Trophoblast cell (in vitro differentiated cells and primary cell): ENCODE results near the gene JUP.

Experiments
- DNase-seq, 2 donors: peaks; one replicate each; pipeline ENCODE4 v3.0.0-alpha.2; 2016
- H2AFZ ChIP-seq: 2 replicates; pipeline ENCODE4 v1.6.1; 2013; ENCODE audit warnings: low read length, moderate library complexity, mild to moderate bottlenecking; ENCODE audit not compliant: insufficient read depth, poor library complexity
- H2AK5ac ChIP-seq: 2 replicates; pipeline ENCODE4 v1.6.1; 2013; ENCODE audit warnings: mild to moderate bottlenecking, low read length
- H2BK120ac ChIP-seq: 2 replicates; pipeline ENCODE4 v1.6.1; 2013; ENCODE audit warnings: low read length, mild to moderate bottlenecking, moderate library complexity; ENCODE audit not compliant: insufficient read depth, poor library complexity
- H2BK12ac ChIP-seq: 2 replicates; pipeline ENCODE4 v1.6.1; 2013; ENCODE audit warnings: mild to moderate bottlenecking, low read length, moderate library complexity
- H2BK5ac ChIP-seq: 2 replicates; pipeline ENCODE4 v1.6.1; 2013; ENCODE audit warnings: low read length, low read depth, moderate library complexity, mild to moderate bottlenecking; ENCODE audit not compliant: poor library complexity
- H3K14ac ChIP-seq: 2 replicates; pipeline ENCODE4 v1.6.1; 2013; ENCODE audit warnings: mild to moderate bottlenecking, low read length
- H3K18ac ChIP-seq: 2 replicates; pipeline ENCODE4 v1.6.1; 2013; ENCODE audit warnings: mild to moderate bottlenecking, low read length
- H3K23ac ChIP-seq: 2 replicates; pipeline ENCODE4 v1.6.1; 2013; ENCODE audit warnings: low read length
- H3K27ac ChIP-seq: 2 replicates; pipeline ENCODE4 v1.5.1; 2013; ENCODE audit warnings: low read depth, mild to moderate bottlenecking, inconsistent platforms, low read length, moderate library complexity
- H3K27me3 ChIP-seq: 2 replicates; pipeline ENCODE4 v1.6.1; 2013; ENCODE audit warnings: inconsistent platforms, mild to moderate bottlenecking, low read length, moderate library complexity; ENCODE audit not compliant: insufficient read depth
- H3K36me3 ChIP-seq, 2 experiments: 1 replicate in 1 of 2; 2 replicates in 1 of 2; pipeline ENCODE4 v1.6.1; 2013; ENCODE audit warnings: low read length in 2 of 2, mild to moderate bottlenecking in 2 of 2, moderate library complexity in 1 of 2; ENCODE audit not compliant: insufficient read depth in 2 of 2, control insufficient read depth in 1 of 2
- H3K4ac ChIP-seq: 2 replicates; pipeline ENCODE4 v1.6.1; 2013; ENCODE audit warnings: low read depth, mild to moderate bottlenecking, low read length, moderate library complexity
- H3K4me1 ChIP-seq, 2 experiments: 1 replicate in 1 of 2; 2 replicates in 1 of 2; pipeline ENCODE4 v1.6.1; 2013; ENCODE audit warnings: low read length in 2 of 2, mild to moderate bottlenecking in 2 of 2, moderate library complexity in 1 of 2; ENCODE audit not compliant: insufficient read depth in 2 of 2, control insufficient read depth in 1 of 2
- H3K4me2 ChIP-seq: 2 replicates; pipeline ENCODE4 v1.6.1; 2013; ENCODE audit warnings: inconsistent platforms, mild to moderate bottlenecking, low read length, moderate library complexity
- H3K4me3 ChIP-seq: 2 replicates; pipeline ENCODE4 v1.5.1; 2013; ENCODE audit warnings: mild to moderate bottlenecking, low read depth, low read length, inconsistent platforms
- H3K79me1 ChIP-seq: one replicate; pipeline ENCODE4 v1.6.1; 2013; ENCODE audit warnings: low read length
- H3K79me2 ChIP-seq: 2 replicates; pipeline ENCODE4 v1.6.1; 2013; ENCODE audit warnings: low read length, mild to moderate bottlenecking; ENCODE audit not compliant: control insufficient read depth, insufficient read depth, poor library complexity
- H3K9ac ChIP-seq: 2 replicates; pipeline ENCODE4 v1.6.1; 2013; ENCODE audit warnings: mild to moderate bottlenecking, low read length
- H3K9me3 ChIP-seq: 2 replicates; pipeline ENCODE4 v1.6.1; 2013; ENCODE audit warnings: low read depth, mild to moderate bottlenecking, control low read depth, inconsistent platforms, low read length; ENCODE audit not compliant: insufficient read depth
- H4K12ac ChIP-seq: 2 replicates; pipeline ENCODE4 v1.6.1; 2013; ENCODE audit warnings: low read depth, mild to moderate bottlenecking, low read length, moderate library complexity
- H4K8ac ChIP-seq: 2 replicates; pipeline ENCODE4 v1.6.1; 2013; ENCODE audit warnings: low read depth, mild to moderate bottlenecking, low read length, moderate library complexity
- H4K91ac ChIP-seq: one replicate; pipeline ENCODE4 v1.6.1; 2013; ENCODE audit warnings: low read depth, mild to moderate bottlenecking, low read length, moderate library complexity
- WGBS: extraction: QIAGEN DNeasy Blood & Tissue Kit; methylation state at CpG from one replicate; pipeline ENCODE4 v1.1.7; 2013; ENCODE audit warnings: missing lambda C conversion rate; ENCODE audit not compliant: insufficient read length, insufficient coverage; ENCODE audit errors: extremely low coverage; 5-methylcytosine and 5-hydroxymethylcytosine counted together

The JUP gene

GRCh38 chr17:41754066-41754465 lies 32.4 kb downstream of the JUP start:
- no peak overlapping the region for H3K27ac ChIP-seq
- no peaks in the 10 kb centered on the region for H3K79me2 ChIP-seq
- H3K23ac ChIP-seq, result no peak overlapping the region
- no peak overlapping the region for H4K91ac ChIP-seq
- H3K4me1 ChIP-seq, result peaks cover 0 to 2% of the 10 kb centered on the region in 2 experiments
- H3K9me3 ChIP-seq, result peaks cover 4% of the 10 kb centered on the region
- no peak overlapping the region for H3K9ac ChIP-seq
- no peaks in the 10 kb centered on the region for H3K27me3 ChIP-seq
- H2AK5ac ChIP-seq, result no peak overlapping the region
- peaks cover 59 to 60% of the 10 kb centered on the region in 2 experiments for H3K36me3 ChIP-seq
- no peak overlapping the region for H2BK12ac ChIP-seq
- no peak overlapping the region for H4K8ac ChIP-seq
- H4K12ac ChIP-seq, result no peak overlapping the region
- no peak overlapping the region for H3K4ac ChIP-seq
- no peak overlapping the region for H3K4me2 ChIP-seq
- no peak overlapping the region for H2BK120ac ChIP-seq
- no peak overlapping the region for H2AFZ ChIP-seq
- H3K79me1 ChIP-seq, result no peaks in the 10 kb centered on the region
- H3K14ac ChIP-seq, result no peak overlapping the region
- H3K4me3 ChIP-seq, result no peak overlapping the region
- WGBS, result no CpG with 5 or more reads among the region's 12 CpGs
- H2BK5ac ChIP-seq, result no peak overlapping the region
- DNase-seq, result no peak
- H3K18ac ChIP-seq, result no peak overlapping the region

GRCh38 chr17:41751288-41751687 lies 35.2 kb downstream of the JUP start:
- no peak for DNase-seq
- Histone ChIP-seq H3K4me3 (no peak overlapping the region), H2AFZ (no peak overlapping the region), H3K18ac (no peak overlapping the region), H4K12ac (no peak overlapping the region), H2BK5ac (no peak overlapping the region), H3K9ac (no peak overlapping the region), H3K79me2 (no peaks in the 10 kb centered on the region), H2AK5ac (no peak overlapping the region), H3K4me2 (no peak overlapping the region), H3K27me3 (no peaks in the 10 kb centered on the region), H3K9me3 (no peaks in the 10 kb centered on the region), H3K27ac (no peak overlapping the region), H2BK120ac (no peak overlapping the region), H3K79me1 (no peaks in the 10 kb centered on the region), H3K23ac (no peak overlapping the region), H3K4me1 (peaks cover 0 to 2% of the 10 kb centered on the region in 2 experiments), H2BK12ac (no peak overlapping the region), H3K36me3 (peaks cover 36 to 37% of the 10 kb centered on the region in 2 experiments), H4K91ac (no peak overlapping the region), H3K14ac (no peak overlapping the region), H3K4ac (no peak overlapping the region), H4K8ac (no peak overlapping the region)
- no CpG with 5 or more reads among the region's 3 CpGs for WGBS

DNA sequence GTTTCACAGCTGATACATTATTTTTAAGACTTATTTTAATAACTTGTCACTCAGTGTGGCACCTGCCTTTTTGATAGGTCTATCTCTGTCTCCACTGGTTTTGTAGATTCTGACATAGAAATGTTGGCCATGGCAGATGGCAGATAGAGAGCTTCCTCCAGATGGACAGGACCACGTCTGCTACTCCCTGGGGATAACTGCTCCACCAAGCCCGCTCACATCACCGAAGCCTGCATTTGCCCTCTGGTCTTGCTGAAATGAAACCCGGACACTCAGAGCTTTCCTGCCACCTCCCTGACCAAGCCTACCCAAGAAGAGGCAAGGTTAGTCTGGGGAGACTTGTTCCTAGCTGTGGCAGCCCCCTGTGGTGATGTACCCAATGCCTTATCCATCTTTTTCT lies 35.6 kb downstream of the JUP start:
- no peak overlapping the region for H4K91ac ChIP-seq
- no peak overlapping the region for H4K8ac ChIP-seq
- H3K14ac ChIP-seq, result no peak overlapping the region
- H3K23ac ChIP-seq, result no peak overlapping the region
- peaks cover 31 to 33% of the 10 kb centered on the region in 2 experiments for H3K36me3 ChIP-seq
- no CpG with 5 or more reads among the region's 4 CpGs for WGBS
- no peak overlapping the region for H2BK12ac ChIP-seq
- no peak overlapping the region for H3K4me2 ChIP-seq
- no peak overlapping the region for H2AK5ac ChIP-seq
- H2AFZ ChIP-seq, result no peak overlapping the region
- no peak overlapping the region for H3K18ac ChIP-seq
- H3K4me3 ChIP-seq, result no peak overlapping the region
- no peak overlapping the region for H3K4ac ChIP-seq
- H2BK120ac ChIP-seq, result no peak overlapping the region
- H3K9me3 ChIP-seq, result no peaks in the 10 kb centered on the region
- DNase-seq, result no peak
- no peak overlapping the region for H4K12ac ChIP-seq
- no peak overlapping the region for H3K27ac ChIP-seq
- H3K79me1 ChIP-seq, result no peaks in the 10 kb centered on the region
- no peaks in the 10 kb centered on the region for H3K79me2 ChIP-seq
- no peak overlapping the region for H3K9ac ChIP-seq
- H3K27me3 ChIP-seq, result no peaks in the 10 kb centered on the region
- no peak overlapping the region for H2BK5ac ChIP-seq
- H3K4me1 ChIP-seq, result peaks cover 0 to 2% of the 10 kb centered on the region in 2 experiments

DNA sequence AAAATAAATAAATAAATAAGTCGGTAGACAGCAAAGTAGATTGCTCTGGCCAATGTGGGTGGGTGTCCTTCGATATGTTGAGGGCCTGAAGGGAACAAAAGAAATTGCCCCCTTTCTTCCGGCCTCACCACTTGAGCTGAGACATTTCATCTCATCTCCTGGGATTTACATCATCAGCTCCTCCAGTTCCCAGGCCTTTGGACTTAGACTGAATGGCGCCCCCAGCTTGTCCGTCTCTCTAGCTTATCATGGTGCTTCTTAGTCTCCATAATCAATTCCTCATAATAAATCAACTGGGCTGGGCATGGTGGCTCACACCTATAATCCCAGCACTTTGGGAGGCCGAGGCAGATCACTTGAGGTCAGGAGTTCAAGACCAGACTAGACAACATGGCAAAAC lies 38.2 kb downstream of the JUP start:
- Histone ChIP-seq H3K36me3 (peaks cover 7 to 9% of the 10 kb centered on the region in 2 experiments), H3K9ac (no peak overlapping the region), H2AK5ac (no peak overlapping the region), H3K4me1 (no peaks in the 10 kb centered on the region), H3K4me3 (no peak overlapping the region), H2BK12ac (no peak overlapping the region), H4K91ac (no peak overlapping the region), H3K27me3 (no peaks in the 10 kb centered on the region), H3K18ac (no peak overlapping the region), H2BK120ac (no peak overlapping the region), H2BK5ac (no peak overlapping the region), H3K4me2 (no peak overlapping the region), H3K23ac (no peak overlapping the region), H3K79me2 (no peaks in the 10 kb centered on the region), H3K27ac (no peak overlapping the region), H2AFZ (no peak overlapping the region), H4K8ac (no peak overlapping the region), H3K4ac (no peak overlapping the region), H3K79me1 (no peaks in the 10 kb centered on the region), H3K9me3 (no peaks in the 10 kb centered on the region), H3K14ac (no peak overlapping the region), H4K12ac (no peak overlapping the region)
- no CpG with 5 or more reads among the region's 6 CpGs for WGBS
- DNase-seq, result no peak
